Smooth muscle cell (in vitro differentiated cells): ENCODE measurements around the gene PMFBP1. TPM values are rescaled to one million over a fixed set of nuclear protein-coding genes. Genes with fewer than 3 reads are reported as not detected.

ENCODE experiments used
- DNase-seq: peaks from one replicate; lab custom pipeline; 2025; ENCODE audit not compliant: unreplicated experiment; lab: John Stamatoyannopoulos, UW
- H2AFZ ChIP-seq: fragments of 200-600 bp; sonication (generic); 2 replicates; pipeline ENCODE4 v1.6.0; 2016; ENCODE audit warnings: antibody characterized with exemption, low read depth, mild to moderate bottlenecking
- H3F3A ChIP-seq: fragments of 200-600 bp; sonication (generic); 2 replicates; pipeline ENCODE4 v1.6.0; 2017; ENCODE audit warnings: antibody characterized with exemption, low read depth
- H3K27ac ChIP-seq: fragments of 200-600 bp; sonication (generic); 2 replicates; pipeline ENCODE4 v1.5.1; 2016; ENCODE audit warnings: low read depth, mild to moderate bottlenecking
- H3K27me3 ChIP-seq: fragments of 200-600 bp; sonication (generic); 2 replicates; pipeline ENCODE4 v1.6.1; 2016; ENCODE audit warnings: low read depth, mild to moderate bottlenecking
- H3K36me3 ChIP-seq: fragments of 200-600 bp; sonication (generic); 2 replicates; pipeline ENCODE4 v1.5.1; 2016; ENCODE audit warnings: low read depth
- H3K4me1 ChIP-seq: fragments of 200-600 bp; sonication (generic); 2 replicates; pipeline ENCODE4 v1.5.1; 2016; ENCODE audit warnings: low read depth
- H3K4me2 ChIP-seq: fragments of 200-600 bp; sonication (generic); 2 replicates; pipeline ENCODE4 v1.6.0; 2016; ENCODE audit warnings: mild to moderate bottlenecking
- H3K4me3 ChIP-seq: fragments of 200-600 bp; sonication (generic); 2 replicates; pipeline ENCODE4 v1.5.1; 2016; ENCODE audit warnings: mild to moderate bottlenecking
- H3K79me2 ChIP-seq: fragments of 200-600 bp; sonication (generic); 2 replicates; pipeline ENCODE4 v1.6.0; 2016; ENCODE audit warnings: low read depth, mild to moderate bottlenecking
- H3K9ac ChIP-seq: fragments of 200-600 bp; sonication (generic); 2 replicates; pipeline ENCODE4 v1.6.0; 2016; ENCODE audit warnings: low read depth
- H3K9me3 ChIP-seq: fragments of 200-600 bp; sonication (generic); replicated peaks from 2 replicates; pipeline ENCODE4 v1.5.1; 2016; ENCODE audit warnings: low read depth
- H4K20me1 ChIP-seq: fragments of 200-600 bp; sonication (generic); 2 replicates; pipeline ENCODE4 v1.6.0; 2016; ENCODE audit warnings: low read depth
- WGBS: methylation state at CpG from one replicate; pipeline ENCODE4 v1.1.7; 2016; ENCODE audit warnings: low lambda C conversion rate; 5-methylcytosine and 5-hydroxymethylcytosine counted together
- polyA plus RNA-seq: library from polyadenylated mRNA; unstranded; fragments of >200 nt; fragmentation: Nextera tagmentation; extraction: Ambion mirVana; gene quantifications from 2 replicates; pipeline ENCODE4 v1.2.1, GENCODE V29; 2016
- total RNA-seq: library from RNA; depleted of rRNA; stranded (reverse); fragments of >200 nt; gene quantifications from 2 replicates; pipeline ENCODE4 v1.2.3, GENCODE V29; 2014
- TF ChIP-seq, protein P1 (sequence below): fragments of 200-600 bp; sonication (generic); IDR thresholded peaks from 2 replicates; pipeline ENCODE4 v1.5.1; 2017; ENCODE audit warnings: borderline replicate concordance, mild to moderate bottlenecking, antibody characterized with exemption; ENCODE audit not compliant: insufficient read depth, poor library complexity, severe bottlenecking

PMFBP1 gene
- total and polyA plus RNA-seq, 2 experiments from 2014 or later: 0.31 to 0.80 TPM

- WGBS: 82% methylated on average over 1 of the region's 1 CpG
- H3K79me2 ChIP-seq: no peaks in the 10 kb centered on the region
- no peaks in the 10 kb centered on the region for H3K36me3 ChIP-seq
- no peak overlapping the region for H2AFZ ChIP-seq
- DNase-seq: no peak
- H4K20me1 ChIP-seq: no peaks in the 10 kb centered on the region
- H3K4me3 ChIP-seq: no peak overlapping the region
- H3K9ac ChIP-seq: no peak overlapping the region
- no peak overlapping the region for H3K27ac ChIP-seq
- H3K4me2 ChIP-seq: no peak overlapping the region
- H3K9me3 ChIP-seq: no peaks in the 10 kb centered on the region
- TF ChIP-seq, protein P1, sequence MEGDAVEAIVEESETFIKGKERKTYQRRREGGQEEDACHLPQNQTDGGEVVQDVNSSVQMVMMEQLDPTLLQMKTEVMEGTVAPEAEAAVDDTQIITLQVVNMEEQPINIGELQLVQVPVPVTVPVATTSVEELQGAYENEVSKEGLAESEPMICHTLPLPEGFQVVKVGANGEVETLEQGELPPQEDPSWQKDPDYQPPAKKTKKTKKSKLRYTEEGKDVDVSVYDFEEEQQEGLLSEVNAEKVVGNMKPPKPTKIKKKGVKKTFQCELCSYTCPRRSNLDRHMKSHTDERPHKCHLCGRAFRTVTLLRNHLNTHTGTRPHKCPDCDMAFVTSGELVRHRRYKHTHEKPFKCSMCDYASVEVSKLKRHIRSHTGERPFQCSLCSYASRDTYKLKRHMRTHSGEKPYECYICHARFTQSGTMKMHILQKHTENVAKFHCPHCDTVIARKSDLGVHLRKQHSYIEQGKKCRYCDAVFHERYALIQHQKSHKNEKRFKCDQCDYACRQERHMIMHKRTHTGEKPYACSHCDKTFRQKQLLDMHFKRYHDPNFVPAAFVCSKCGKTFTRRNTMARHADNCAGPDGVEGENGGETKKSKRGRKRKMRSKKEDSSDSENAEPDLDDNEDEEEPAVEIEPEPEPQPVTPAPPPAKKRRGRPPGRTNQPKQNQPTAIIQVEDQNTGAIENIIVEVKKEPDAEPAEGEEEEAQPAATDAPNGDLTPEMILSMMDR: no peak
- H3K4me1 ChIP-seq: no peaks in the 10 kb centered on the region
- no peaks in the 10 kb centered on the region for H3K27me3 ChIP-seq
- no peaks in the 10 kb centered on the region for H3F3A ChIP-seq
Observed at GRCh38 chr16:72169708-72170107, 2.2 kb downstream of the PMFBP1 start.

DNA sequence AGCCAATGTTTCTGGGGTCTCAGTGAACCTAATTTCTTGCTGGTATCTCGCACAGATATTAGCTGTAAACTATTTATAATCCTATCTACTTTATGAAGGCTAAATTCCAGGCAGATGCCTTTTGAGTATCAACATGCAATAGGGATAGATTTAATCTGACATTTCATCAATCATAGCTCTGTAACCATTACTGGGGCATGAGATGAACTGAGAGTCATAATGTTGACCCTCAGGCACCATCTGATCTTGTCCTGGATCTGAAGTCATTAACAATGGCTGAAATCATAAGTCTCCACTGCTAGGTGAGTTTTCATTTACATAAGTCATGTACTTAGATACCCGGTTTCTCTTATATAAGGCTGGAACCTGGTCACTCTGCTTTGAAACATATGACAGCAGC, 3.6 kb downstream of the PMFBP1 start:
- Histone ChIP-seq H3K79me2 (no peaks in the 10 kb centered on the region), H2AFZ (no peak overlapping the region), H3K36me3 (no peaks in the 10 kb centered on the region), H4K20me1 (no peaks in the 10 kb centered on the region), H3K27me3 (no peaks in the 10 kb centered on the region), H3K4me1 (no peaks in the 10 kb centered on the region), H3F3A (no peaks in the 10 kb centered on the region), H3K4me3 (no peak overlapping the region), H3K9ac (no peak overlapping the region), H3K9me3 (no peaks in the 10 kb centered on the region), H3K27ac (no peak overlapping the region), H3K4me2 (no peak overlapping the region)
- WGBS: 90% methylated on average over 2 of the region's 2 CpGs
- TF ChIP-seq, protein P1: no peak
- no peak for DNase-seq

GRCh38 chr16:72166954-72167561, 4.9 kb downstream of the PMFBP1 start:
- Histone ChIP-seq H3K27ac (no peak overlapping the region), H3K4me2 (no peak overlapping the region), H3K79me2 (no peaks in the 10 kb centered on the region), H3K4me1 (no peaks in the 10 kb centered on the region), H3K27me3 (no peaks in the 10 kb centered on the region), H3F3A (no peaks in the 10 kb centered on the region), H3K9me3 (no peaks in the 10 kb centered on the region), H4K20me1 (no peaks in the 10 kb centered on the region), H3K9ac (no peak overlapping the region), H3K36me3 (no peaks in the 10 kb centered on the region), H2AFZ (no peak overlapping the region), H3K4me3 (no peak overlapping the region)
- WGBS: 79% methylated on average over 6 of the region's 6 CpGs
- no peak for DNase-seq
- TF ChIP-seq, protein P1: no peak

DNA sequence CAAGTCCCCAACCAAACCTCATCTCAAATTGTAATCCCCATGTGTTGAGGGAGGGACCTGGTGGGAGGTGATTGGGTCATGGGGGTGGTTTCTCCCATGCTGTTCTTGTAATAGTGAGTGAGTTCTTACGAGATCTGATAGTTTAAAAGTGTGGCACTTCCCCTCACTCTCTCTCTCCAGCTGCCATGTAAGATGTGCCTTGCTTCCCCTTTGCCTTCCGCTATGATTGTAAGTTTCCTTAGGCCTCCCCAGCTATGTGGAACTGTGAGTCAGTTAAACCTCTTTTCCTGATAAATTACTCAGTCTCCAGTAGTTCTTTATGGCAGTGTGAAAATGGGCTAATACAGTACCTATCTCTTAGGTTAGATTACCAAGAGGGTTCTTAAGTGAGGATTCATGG, 5.8 kb downstream of the PMFBP1 start:
- no peaks in the 10 kb centered on the region for H3K79me2 ChIP-seq
- H3K9ac ChIP-seq: no peak overlapping the region
- TF ChIP-seq, protein P1: no peak
- DNase-seq: no peak
- no peak overlapping the region for H3K4me3 ChIP-seq
- H2AFZ ChIP-seq: no peak overlapping the region
- no peaks in the 10 kb centered on the region for H3K4me1 ChIP-seq
- no peak overlapping the region for H3K4me2 ChIP-seq
- H3K36me3 ChIP-seq: no peaks in the 10 kb centered on the region
- WGBS: 97% methylated on average over 2 of the region's 2 CpGs
- no peak overlapping the region for H3K27ac ChIP-seq
- H3F3A ChIP-seq: no peaks in the 10 kb centered on the region
- no peaks in the 10 kb centered on the region for H3K27me3 ChIP-seq
- no peaks in the 10 kb centered on the region for H3K9me3 ChIP-seq
- no peaks in the 10 kb centered on the region for H4K20me1 ChIP-seq
